DMS114 treated with DMSO at 0.1 percent for 48 hours (cell line): ENCODE results near the gene CPO.

ENCODE experiments used
- DNase-seq: peaks from one replicate; lab custom pipeline; 2025; ENCODE audit not compliant: unreplicated experiment; lab: John Stamatoyannopoulos, UW

The CPO gene

DNA sequence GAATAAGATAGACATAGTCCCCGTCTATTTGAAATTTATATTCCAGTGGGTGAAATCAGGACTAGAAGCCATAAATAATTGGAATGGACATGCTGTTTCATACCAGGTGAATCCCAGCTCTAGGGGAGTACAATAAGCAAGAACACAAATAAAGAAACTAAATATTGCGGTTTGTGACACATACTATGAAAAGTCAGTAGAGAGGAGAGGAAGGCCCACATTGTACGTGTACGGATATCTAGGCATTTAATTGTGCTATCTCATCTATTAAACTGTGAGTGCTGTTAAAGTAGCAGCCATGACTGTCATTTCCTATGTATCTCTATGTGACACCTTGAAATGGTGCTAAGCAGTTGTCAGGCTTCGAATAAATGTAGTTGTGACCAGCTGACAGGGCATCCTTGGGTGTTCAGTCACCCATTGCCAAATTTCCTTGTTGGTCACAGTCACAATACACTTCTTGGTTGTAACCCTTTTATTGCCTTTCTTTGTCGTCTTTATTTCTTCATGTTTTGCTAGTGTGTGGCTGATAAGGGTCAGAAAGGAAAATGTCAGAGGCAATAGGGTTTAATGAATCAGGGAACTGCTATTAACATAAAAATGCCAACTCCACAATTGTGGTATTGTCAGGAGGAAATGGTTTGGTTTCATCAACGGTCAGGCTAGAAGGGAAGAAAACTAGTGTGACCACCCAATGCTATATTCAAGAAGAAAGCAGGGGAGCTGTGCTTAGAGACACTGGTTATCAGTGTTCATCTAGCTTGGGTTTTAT is 31.5 kb downstream of the CPO start:
- no peak for DNase-seq

DNA sequence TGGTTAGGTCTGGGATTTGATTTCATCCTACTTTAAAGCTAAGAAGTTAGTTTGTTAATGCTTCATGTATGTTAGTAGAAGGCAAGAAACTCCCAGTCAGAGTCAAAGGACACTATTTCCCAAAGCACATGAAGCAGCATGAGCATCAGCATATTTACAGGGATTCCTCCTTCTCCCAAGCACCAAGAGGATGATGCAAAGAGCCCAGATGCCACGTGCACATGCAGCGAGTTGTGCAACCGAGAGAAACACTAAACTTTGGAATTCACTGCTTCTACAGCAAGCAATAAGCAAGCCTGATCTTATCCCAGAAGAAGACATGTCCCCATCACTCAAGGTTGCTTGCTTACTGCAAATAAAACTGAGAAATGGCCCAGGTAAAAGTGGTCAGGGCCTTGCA is 32.5 kb downstream of the CPO start:
- no peak for DNase-seq

DNA sequence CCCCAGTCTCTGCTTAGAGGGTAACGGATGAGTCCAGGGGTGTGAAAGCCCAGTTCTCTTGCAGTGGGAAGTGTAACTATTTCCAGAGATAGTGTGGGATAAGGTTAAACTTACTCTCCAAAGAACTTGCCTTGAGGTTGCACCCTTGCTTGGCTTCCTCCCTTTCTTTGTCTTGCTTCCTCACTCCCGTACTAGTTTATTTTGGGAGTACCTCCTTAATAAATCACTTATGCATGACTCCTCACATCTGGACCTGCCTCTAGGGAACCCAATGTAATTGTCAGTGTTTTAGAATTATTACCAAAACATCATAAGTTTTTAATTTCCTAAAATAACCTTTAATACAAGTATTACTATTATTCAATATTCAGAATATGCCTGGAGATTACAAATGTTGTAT is 35.2 kb downstream of the CPO start:
- no peak for DNase-seq

DNA sequence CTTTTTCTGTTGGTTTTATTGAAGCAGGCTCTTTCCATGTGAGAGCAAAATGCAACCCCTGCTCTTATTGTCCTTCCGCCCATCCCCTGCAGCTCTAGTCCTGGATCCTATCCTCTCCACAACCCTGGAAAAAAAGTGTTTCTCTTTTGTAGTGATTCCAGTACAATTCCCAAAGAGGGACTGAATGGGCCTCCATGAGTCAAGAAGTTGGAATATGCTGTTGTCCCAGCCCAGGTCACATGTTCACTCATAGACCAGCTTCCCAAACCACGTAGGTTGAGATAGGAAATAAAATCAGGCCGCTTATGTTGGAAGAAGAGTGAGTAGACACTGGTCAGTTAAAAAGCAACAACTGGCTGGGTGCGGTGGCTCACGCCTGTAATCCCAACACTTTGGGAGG is 39.4 kb downstream of the CPO start:
- no peak for DNase-seq

DNA sequence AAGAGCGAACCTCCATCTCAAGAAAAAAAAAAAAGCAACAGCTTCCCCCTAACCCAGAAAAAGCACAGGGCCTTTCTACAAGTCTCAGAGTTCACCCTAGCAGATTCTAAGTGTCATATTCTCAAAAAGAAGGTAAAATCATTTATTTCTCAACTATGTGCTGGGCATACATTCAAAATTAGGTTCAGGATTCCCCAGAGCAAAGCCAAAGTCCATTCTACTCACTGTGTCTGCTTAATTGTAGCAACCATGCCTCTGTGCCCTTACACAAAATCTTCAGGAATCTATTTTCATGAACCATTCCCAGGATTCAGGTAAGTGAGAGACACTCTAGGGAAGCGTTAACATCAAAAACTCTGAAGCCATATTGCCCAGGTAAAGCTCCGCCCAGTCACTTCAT is 40.0 kb downstream of the CPO start:
- no peak for DNase-seq

DNA sequence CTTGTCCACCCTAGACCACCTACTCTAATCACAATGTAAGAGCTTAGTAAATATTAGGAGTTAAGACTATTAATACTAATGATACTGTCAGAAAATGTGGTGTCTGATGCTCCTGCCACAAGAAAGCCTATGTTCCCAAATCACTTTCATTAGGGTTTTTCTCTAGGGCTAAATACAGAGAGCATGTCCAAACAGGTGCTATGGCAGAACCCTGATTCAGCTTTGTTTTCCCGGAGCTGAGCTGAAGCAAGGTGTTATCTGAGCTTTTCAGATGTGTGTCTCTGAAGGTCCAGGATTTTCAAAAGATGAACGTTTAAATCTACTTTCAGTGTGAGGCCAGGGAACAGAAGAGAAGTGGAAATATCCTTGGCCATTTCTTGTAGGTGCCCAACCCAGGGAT is 40.6 kb downstream of the CPO start:
- no peak for DNase-seq

DNA sequence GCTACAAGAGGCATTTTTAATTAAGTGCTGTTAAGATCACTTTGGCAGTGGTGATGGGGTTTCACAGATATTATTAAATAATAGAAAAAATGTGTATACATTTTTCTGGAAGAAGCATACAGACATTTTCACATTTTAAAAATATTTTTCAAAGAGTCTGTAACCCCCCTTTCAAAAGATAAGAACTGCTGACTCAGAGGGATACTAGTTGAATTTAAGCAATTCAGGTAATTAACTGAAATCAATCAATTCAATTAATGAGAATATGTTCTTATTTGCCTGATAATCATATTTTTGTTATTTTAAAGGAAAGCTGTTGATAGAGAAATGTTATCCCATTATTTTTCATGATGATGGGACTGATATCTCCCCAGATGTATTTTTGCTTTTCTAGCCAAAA is 41.1 kb downstream of the CPO start:
- DNase-seq, result no peak

DNA sequence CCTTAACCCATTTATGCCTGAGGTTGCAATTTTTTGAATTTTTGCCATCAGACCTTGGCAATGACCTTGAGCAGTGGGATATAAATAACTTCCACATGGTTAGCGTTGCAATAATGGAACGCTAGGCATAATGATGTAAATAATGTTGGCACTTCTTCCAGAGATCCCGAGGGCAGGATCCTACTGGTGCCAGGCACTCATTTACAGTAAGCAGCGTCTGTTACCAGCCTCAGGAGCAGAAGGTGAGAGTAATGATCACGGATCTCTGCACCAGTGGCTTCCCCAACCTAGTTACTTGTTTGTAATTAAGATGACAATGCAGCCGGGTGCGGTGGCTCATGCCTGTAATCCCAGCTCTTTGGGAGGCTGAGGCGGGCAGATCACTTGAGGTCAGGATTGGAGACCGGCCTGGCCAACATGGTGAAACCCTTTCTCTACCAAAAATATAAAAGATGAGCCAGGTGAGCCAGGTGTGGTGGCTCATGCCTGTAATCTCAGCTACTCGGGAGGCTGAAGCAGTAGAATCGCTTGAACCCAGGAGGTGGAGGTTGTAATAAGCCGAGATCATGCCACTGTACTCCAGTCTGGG is 41.9 kb downstream of the CPO start:
- no peak for DNase-seq

DNA sequence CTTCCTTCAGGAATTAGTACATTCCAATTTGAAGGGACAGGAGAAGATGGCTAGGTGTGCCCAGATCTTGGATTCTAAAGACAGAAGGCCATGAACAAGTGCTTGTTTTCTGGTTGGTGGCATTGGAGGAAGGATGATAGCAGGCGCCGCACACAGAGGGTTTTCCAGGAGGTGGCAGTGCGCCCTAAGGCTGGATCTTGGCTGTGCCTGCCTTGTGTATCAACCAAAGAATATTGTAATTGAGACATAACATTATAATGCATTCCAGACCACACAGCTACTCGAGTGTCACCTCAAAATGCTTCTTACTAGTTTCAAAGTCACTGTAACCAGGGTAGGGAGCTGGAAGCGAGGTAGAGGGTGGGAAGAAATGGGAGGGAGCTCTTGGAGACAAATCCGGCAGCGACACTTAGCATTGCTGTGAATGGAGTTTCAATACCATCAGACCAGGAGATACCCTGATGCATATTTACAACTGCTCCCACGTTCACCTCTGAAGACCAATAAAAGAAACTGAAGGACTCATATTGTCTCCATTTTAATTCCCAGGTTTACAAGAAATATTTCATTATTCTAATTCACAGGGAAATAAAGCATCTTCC is 42.5 kb downstream of the CPO start:
- peak; percentile 10 for DNase-seq

DNA sequence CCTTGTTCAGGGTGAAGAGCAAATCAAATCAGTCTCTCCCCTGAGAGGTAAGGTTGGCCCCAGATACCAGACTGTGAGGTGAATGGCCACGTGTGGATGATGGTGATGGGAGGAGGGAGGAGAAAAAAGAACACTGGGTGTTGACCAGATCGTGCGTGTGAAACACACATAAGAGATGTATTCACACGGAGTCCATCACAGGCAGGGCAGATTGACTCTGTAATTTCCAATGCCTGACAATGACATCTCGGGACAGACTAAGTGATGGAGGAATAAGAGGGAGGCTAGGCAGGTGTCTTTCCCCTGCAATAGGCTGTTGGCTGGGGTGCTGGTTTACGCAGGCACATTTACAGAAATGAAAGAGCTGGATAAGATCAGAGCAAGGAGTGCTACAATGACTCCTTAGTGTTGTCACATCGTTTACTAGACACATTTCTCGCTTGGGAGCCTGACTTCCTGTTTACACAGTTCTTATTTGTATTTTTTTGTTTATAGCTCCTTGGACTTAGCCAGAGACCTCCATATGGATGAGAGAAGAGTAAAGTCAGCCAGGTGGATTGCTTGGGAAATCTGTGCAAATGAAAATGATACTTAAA is 43.1 kb downstream of the CPO start:
- no peak for DNase-seq

DNA sequence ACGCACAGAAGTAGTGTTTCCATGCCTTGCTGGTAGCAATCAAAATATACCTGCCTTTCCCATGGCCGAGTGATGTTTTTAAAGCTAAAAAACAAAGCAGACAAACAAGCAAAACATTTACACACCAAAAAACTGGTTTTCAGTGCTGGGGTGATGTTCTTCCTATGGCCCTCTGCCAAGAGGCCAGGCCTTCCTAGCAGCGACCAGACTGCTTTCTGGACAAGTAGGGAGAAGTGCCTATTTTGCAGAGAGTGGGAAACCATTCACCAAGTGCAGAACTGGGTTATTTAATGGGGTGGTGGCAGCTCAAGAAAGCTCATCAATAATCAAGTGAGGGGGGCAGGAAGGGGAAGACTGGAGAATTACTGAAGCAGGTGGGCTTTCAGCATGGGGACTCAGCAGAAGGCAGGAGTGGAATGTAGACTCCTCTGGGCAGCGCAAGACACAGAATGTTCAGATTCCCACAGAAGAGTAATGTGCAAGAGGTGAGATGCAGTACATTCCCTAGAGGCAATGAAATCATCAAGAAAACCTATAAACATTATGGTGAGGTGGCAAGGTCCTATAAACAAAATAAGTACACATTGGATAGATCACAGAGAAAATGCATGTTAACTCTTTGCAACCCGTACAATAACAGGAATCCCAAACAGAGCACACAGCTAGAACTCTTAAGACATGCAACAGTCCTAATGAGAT is 44.0 kb downstream of the CPO start:
- DNase-seq, result no peak

DNA sequence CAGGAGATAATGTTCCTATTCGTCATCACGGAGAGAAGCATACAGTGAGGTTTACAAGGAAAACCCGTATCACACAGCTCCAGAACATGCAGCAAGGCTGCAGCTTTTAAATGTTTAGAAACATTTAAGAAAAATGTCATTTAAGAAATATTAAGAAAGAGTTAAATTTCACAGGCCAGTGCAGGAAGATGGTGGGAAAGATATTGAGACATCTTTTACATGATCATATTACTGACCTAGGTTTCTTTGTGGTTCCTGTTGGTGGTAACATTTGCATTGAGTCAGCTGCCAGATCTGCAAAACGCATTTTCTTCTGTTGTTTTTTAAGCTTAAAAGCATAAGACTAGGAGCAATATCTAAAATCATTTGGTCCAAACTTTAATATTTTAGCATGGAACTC is 44.9 kb downstream of the CPO start:
- no peak for DNase-seq

DNA sequence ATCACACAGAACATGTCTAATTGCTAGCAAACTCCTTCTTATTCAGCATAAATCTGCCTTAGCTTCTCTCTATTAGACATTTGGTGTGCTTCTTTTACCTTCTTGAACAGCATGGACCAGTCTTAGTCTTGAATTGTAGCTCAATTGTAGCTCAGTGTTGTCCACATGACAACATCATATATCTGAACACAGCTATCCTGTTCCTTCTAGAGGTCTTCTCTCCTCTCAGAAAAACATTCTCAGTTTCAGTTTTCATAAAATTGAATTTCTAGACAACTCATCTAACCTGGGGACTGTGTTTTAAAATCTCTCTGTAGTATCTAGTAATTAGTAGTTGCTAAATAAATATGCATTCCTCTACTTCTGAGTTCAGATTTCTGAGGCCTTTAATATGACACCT is 47.6 kb downstream of the CPO start:
- no peak for DNase-seq

DNA sequence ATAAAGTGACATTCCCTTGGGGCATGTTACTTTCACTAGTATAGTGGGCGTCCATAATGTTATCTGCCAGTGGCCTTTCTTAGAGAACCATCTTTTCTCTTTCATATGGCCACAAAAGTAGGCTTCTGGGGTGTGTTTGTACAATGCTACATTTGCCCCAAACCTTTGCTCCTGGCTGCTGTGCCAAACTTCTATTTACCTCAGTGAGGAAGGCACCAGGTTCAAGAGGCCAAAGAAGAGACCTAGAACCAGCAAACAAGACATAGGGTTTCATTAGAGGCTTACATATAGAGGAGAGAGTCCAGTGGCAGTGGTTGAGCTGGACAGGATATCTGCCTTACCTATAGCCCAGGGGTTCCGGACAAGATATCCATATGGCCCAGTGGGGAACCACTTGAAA is 48.5 kb downstream of the CPO start:
- no peak for DNase-seq

DNA sequence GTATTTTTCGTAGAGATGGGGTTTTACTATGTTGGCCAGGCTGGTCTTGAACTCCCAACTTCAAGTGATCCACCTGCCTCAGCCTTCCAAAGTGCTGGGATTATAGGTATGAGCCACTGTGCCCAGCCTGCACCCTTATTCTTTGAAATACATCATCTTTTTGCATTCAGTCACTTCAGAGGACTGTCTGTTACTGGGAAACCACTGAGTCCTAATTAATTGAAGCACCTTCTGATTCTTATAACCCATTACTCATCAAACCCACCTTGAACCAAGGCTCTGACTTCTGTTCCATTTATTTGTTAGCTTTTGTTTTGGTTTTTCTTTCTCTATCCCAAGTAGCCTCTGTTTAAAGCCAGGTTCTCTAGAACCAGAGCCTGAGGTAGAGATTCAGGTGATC is 49.6 kb downstream of the CPO start:
- no peak for DNase-seq

DNA sequence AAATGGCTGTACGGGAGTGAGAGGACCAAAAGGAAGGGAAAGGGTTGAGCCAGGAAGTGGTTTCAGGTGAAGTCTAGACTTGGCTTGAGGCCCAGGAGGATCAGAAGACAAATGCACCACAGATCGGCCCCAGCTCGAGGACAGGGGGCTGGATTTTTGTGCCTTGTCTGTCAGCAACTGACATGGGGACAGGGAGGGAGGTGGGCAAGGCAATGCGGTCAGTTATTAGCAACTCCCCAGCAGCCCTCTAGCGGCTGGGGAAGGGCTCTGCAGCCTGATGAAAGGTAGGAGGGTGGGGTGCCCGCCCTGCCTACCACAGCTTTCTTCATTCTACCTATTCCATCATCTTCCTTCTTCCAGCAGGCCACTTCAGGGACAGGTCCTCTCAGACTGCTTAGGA is 50.0 kb downstream of the CPO start:
- DNase-seq, result peak; percentile 7

DNA sequence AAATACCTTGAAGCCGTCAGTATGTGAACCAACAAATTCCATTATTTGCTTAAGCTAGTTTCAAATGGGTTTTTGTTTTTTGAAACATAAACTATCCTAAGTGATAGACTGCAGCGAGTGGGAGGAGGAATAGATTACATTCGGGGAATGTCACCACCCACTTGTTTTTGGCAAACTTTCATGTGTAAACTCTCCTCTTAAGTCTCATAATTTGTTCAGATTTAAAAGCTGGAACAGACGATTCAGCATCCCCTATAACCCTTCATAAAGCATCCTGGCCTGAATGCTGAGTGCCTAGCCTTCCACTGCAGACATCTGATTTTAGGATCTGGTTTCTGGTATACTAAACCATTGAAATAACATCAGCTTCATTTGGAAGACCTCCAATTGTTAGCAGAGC is 51.0 kb downstream of the CPO start:
- no peak for DNase-seq

DNA sequence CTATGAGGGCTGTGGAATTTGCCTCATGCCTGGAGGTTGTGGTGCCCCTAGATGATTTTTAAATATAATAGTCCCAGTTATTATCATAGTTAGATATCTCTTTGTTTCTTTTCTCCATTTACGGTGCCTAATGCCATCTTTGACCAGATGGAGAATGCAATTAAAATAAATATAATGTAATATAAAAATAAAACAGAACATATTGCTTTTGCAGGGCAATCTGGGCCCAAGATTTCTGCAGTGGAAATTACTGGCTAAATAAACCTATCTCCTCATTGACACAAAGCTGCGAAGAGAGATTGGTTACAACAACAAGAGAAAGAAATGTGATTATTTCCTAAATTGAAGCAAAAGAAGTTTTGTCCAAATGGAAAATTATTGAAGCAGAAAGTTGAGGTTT is 51.8 kb downstream of the CPO start:
- no peak for DNase-seq

DNA sequence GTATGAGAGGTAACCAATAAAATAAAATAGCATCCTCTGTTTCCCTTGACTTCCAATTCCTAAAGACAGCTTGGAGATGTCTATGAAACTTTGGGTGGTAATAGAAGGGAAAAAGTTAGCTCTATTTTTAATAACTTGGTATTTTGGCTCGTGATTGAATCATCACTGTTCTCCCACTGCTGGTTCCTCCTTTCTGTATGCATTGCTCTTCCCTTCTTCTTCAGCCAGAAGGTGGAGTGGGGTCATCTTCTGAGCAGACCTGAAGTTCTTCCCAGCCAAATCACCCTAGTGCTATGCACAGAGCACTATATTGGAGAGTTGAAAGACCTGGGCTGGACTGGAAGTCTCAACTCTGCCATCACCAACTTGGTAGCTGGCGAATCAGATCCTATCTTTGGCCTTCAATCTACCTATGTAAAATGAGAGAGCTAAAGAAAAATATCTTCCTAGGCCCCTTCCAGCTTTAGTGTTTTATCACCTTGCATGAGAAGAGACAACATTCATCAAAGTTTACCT is 54.1 kb downstream of the CPO start:
- no peak for DNase-seq

DNA sequence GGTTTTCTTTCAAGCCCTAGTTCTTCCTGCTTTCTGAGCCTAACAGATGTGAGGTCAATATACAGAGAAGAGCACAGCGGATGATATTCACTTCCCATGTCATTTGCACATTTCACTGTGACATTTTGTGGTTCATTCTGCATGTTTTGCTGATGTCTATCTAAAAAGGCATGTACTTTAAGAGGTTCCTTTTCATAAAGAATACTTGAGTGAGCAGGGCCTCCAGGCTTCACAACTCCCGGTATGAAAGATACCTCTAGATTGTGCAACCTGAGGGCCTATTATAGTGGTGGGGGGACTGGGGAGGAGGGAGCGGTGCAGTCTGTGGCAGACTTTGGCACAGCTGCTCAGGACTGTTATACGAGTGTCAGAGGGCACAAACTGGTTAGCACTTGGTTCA is 54.6 kb downstream of the CPO start:
- DNase-seq, result no peak

DNA sequence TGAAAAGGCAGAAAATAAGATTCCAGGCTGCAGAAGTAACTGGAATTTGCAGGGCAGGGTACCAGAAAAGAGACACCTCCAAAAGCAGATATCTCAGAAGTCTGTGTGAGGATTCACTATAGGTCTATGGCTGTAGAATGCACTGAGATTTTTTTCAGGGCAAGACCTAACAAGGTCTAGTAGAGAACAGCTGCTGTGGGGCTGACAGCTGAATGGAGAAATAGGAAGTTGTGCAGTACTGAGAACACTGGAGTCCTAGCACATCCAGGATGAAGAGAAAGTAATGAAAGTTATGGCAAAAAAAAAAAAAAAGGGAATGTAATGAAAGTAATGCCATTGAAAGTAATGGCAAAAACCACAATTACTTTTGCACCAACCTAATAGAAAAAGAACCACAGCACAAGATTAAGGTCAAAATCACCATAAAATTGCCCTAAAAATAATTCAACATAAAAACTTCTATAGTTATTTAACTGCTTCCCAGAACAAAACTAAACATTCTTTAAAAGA is 57.3 kb downstream of the CPO start:
- DNase-seq, result no peak
